ENCODE measurements around the gene NUP98.

Gene NUP98

GRCh38 chr11:3810446-3810845 lies 13.1 kb upstream of the NUP98 start:
- H3K18ac ChIP-seq (ENCODE audit: low read length): no peak overlapping the region
- no peak overlapping the region for H3K4me3 ChIP-seq (ENCODE audit: low read length)
- no peaks in the 10 kb centered on the region for H3K4me1 ChIP-seq (ENCODE audit: control insufficient read depth, low read depth, low read length)
- WGBS (ENCODE audit: extremely low coverage, insufficient coverage, low lambda C conversion rate): no CpG with 5 or more reads among the region's 3 CpGs
- no peak overlapping the region for H3K27ac ChIP-seq (ENCODE audit: low read depth, low read length)
- H2BK5ac ChIP-seq (ENCODE audit: low read length): no peak overlapping the region
- H4K5ac ChIP-seq (ENCODE audit: low read length): no peak overlapping the region
- H3K4ac ChIP-seq (ENCODE audit: low read depth, low read length): no peak overlapping the region
- no peaks in the 10 kb centered on the region for H3K27me3 ChIP-seq (ENCODE audit: insufficient read depth, low read length, poor library complexity)
- H3K23ac ChIP-seq (ENCODE audit: low read length): no peak overlapping the region
- no peaks in the 10 kb centered on the region for H3K36me3 ChIP-seq (ENCODE audit: control insufficient read depth, insufficient read depth, low read length)
- no peaks in the 10 kb centered on the region for H3K79me2 ChIP-seq (ENCODE audit: control insufficient read depth, insufficient read depth, low read length)
- H4K8ac ChIP-seq (ENCODE audit: low read depth, low read length): no peak overlapping the region
- H3K56ac ChIP-seq (ENCODE audit: low read length): no peak overlapping the region
- H2BK120ac ChIP-seq (ENCODE audit: low read depth, low read length): no peak overlapping the region
- no peak overlapping the region for H3K4me2 ChIP-seq (ENCODE audit: low read length)
- H3K9ac ChIP-seq (ENCODE audit: low read length): no peak overlapping the region
- peaks cover 2% of the 10 kb centered on the region for H3K79me1 ChIP-seq (ENCODE audit: low read length)
- DNase-seq: no peak
- H2AK5ac ChIP-seq (ENCODE audit: low read length): no peak overlapping the region
- H2BK15ac ChIP-seq (replicated peaks; ENCODE audit: low read depth): no peak overlapping the region

GRCh38 chr11:3809624-3809928 lies 12.2 kb upstream of the NUP98 start:
- Histone ChIP-seq H3K4me1 (ENCODE audit: control insufficient read depth, low read depth, low read length) (no peaks in the 10 kb centered on the region), H3K4me2 (ENCODE audit: low read length) (no peak overlapping the region), H2BK120ac (ENCODE audit: low read depth, low read length) (no peak overlapping the region), H3K79me1 (ENCODE audit: low read length) (peaks cover 2% of the 10 kb centered on the region), H2BK15ac (replicated peaks; ENCODE audit: low read depth) (no peak overlapping the region), H3K79me2 (ENCODE audit: control insufficient read depth, insufficient read depth, low read length) (no peaks in the 10 kb centered on the region), H3K4ac (ENCODE audit: low read depth, low read length) (no peak overlapping the region), H3K18ac (ENCODE audit: low read length) (no peak overlapping the region), H3K27ac (ENCODE audit: low read depth, low read length) (no peak overlapping the region), H3K23ac (ENCODE audit: low read length) (no peak overlapping the region), H3K9ac (ENCODE audit: low read length) (peak overlapping the region; percentile 4), H3K4me3 (ENCODE audit: low read length) (no peak overlapping the region), H2AK5ac (ENCODE audit: low read length) (no peak overlapping the region), H2BK5ac (ENCODE audit: low read length) (no peak overlapping the region), H3K27me3 (ENCODE audit: insufficient read depth, low read length, poor library complexity) (no peaks in the 10 kb centered on the region), H3K56ac (ENCODE audit: low read length) (no peak overlapping the region), H3K36me3 (ENCODE audit: control insufficient read depth, insufficient read depth, low read length) (no peaks in the 10 kb centered on the region), H4K8ac (ENCODE audit: low read depth, low read length) (no peak overlapping the region), H4K5ac (ENCODE audit: low read length) (no peak overlapping the region)
- no CpG with 5 or more reads among the region's 1 CpG for WGBS (ENCODE audit: extremely low coverage, insufficient coverage, low lambda C conversion rate)
- DNase-seq: peak; percentile 27

- Histone ChIP-seq H3K79me2 (ENCODE audit: control insufficient read depth, insufficient read depth, low read length) (no peaks in the 10 kb centered on the region), H3K36me3 (ENCODE audit: control insufficient read depth, insufficient read depth, low read length) (no peaks in the 10 kb centered on the region), H3K18ac (ENCODE audit: low read length) (no peak overlapping the region), H3K4ac (ENCODE audit: low read depth, low read length) (peak overlapping the region; percentile 8), H2BK5ac (ENCODE audit: low read length) (no peak overlapping the region), H3K56ac (ENCODE audit: low read length) (peak overlapping the region; percentile 94), H3K79me1 (ENCODE audit: low read length) (peaks cover 2% of the 10 kb centered on the region), H3K9ac (ENCODE audit: low read length) (peak overlapping the region; percentile 82), H3K4me1 (ENCODE audit: control insufficient read depth, low read depth, low read length) (no peaks in the 10 kb centered on the region), H3K27ac (ENCODE audit: low read depth, low read length) (no peak overlapping the region), H3K4me3 (ENCODE audit: low read length) (peak overlapping the region; percentile 71), H3K27me3 (ENCODE audit: insufficient read depth, low read length, poor library complexity) (no peaks in the 10 kb centered on the region), H2BK15ac (replicated peaks; ENCODE audit: low read depth) (no peak overlapping the region), H2AK5ac (ENCODE audit: low read length) (no peak overlapping the region), H3K23ac (ENCODE audit: low read length) (no peak overlapping the region), H3K4me2 (ENCODE audit: low read length) (peak overlapping the region; percentile 58), H4K8ac (ENCODE audit: low read depth, low read length) (no peak overlapping the region), H4K5ac (ENCODE audit: low read length) (no peak overlapping the region), H2BK120ac (ENCODE audit: low read depth, low read length) (no peak overlapping the region)
- peak; percentile 83 for DNase-seq
- no CpG with 5 or more reads among the region's 5 CpGs for WGBS (ENCODE audit: extremely low coverage, insufficient coverage, low lambda C conversion rate)
Observed at GRCh38 chr11:3808861-3809623, 11.7 kb upstream of the NUP98 start.

- peak within 1 kb of the TSS; percentile 4 for H3K27ac ChIP-seq (ENCODE audit: low read depth, low read length)
- DNase-seq: peak; percentile 92
- no peaks in the 10 kb centered on the region for H3K79me2 ChIP-seq (ENCODE audit: control insufficient read depth, insufficient read depth, low read length)
- H3K4me2 ChIP-seq (ENCODE audit: low read length): peak within 1 kb of the TSS; percentile 58
- H2AK5ac ChIP-seq (ENCODE audit: low read length): no peak within 1 kb of the TSS
- no peaks in the 10 kb centered on the region for H3K36me3 ChIP-seq (ENCODE audit: control insufficient read depth, insufficient read depth, low read length)
- no peak within 1 kb of the TSS for H3K18ac ChIP-seq (ENCODE audit: low read length)
- H3K79me1 ChIP-seq (ENCODE audit: low read length): peaks cover 2% of the 10 kb centered on the region
- no peak within 1 kb of the TSS for H2BK5ac ChIP-seq (ENCODE audit: low read length)
- no peak within 1 kb of the TSS for H2BK15ac ChIP-seq (replicated peaks; ENCODE audit: low read depth)
- no peak within 1 kb of the TSS for H4K8ac ChIP-seq (ENCODE audit: low read depth, low read length)
- peak within 1 kb of the TSS; percentile 88 for H3K4me3 ChIP-seq (ENCODE audit: low read length)
- no CpG with 5 or more reads among the region's 55 CpGs for WGBS (ENCODE audit: extremely low coverage, insufficient coverage, low lambda C conversion rate)
- no peak within 1 kb of the TSS for H4K5ac ChIP-seq (ENCODE audit: low read length)
- H2BK120ac ChIP-seq (ENCODE audit: low read depth, low read length): no peak within 1 kb of the TSS
- H3K4ac ChIP-seq (ENCODE audit: low read depth, low read length): peak within 1 kb of the TSS; percentile 8
- no peak within 1 kb of the TSS for H3K23ac ChIP-seq (ENCODE audit: low read length)
- peak within 1 kb of the TSS; percentile 94 for H3K56ac ChIP-seq (ENCODE audit: low read length)
- no peaks in the 10 kb centered on the region for H3K27me3 ChIP-seq (ENCODE audit: insufficient read depth, low read length, poor library complexity)
- peak within 1 kb of the TSS; percentile 87 for H3K9ac ChIP-seq (ENCODE audit: low read length)
- H3K4me1 ChIP-seq (ENCODE audit: control insufficient read depth, low read depth, low read length): no peaks in the 10 kb centered on the region
Observed at GRCh38 chr11:3807909-3808860, 10.8 kb upstream of the NUP98 start, which contains the start of gene PGAP2. Gene PGAP2 (plus strand): TSS chr11:3808560. CDS start chr11:3811260, 2,700 bp downstream.

- Histone ChIP-seq H2AK5ac (ENCODE audit: low read length) (no peak overlapping the region), H3K18ac (ENCODE audit: low read length) (no peak overlapping the region), H3K4me2 (ENCODE audit: low read length) (no peak overlapping the region), H4K8ac (ENCODE audit: low read depth, low read length) (no peak overlapping the region), H4K5ac (ENCODE audit: low read length) (no peak overlapping the region), H3K4ac (ENCODE audit: low read depth, low read length) (no peak overlapping the region), H3K9ac (ENCODE audit: low read length) (no peak overlapping the region), H3K79me1 (ENCODE audit: low read length) (no peaks in the 10 kb centered on the region), H2BK120ac (ENCODE audit: low read depth, low read length) (no peak overlapping the region), H3K4me1 (ENCODE audit: control insufficient read depth, low read depth, low read length) (no peaks in the 10 kb centered on the region), H3K23ac (ENCODE audit: low read length) (no peak overlapping the region), H2BK15ac (replicated peaks; ENCODE audit: low read depth) (no peak overlapping the region), H3K27me3 (ENCODE audit: insufficient read depth, low read length, poor library complexity) (no peaks in the 10 kb centered on the region), H3K36me3 (ENCODE audit: control insufficient read depth, insufficient read depth, low read length) (no peaks in the 10 kb centered on the region), H3K4me3 (ENCODE audit: low read length) (no peak overlapping the region), H3K79me2 (ENCODE audit: control insufficient read depth, insufficient read depth, low read length) (no peaks in the 10 kb centered on the region), H3K56ac (ENCODE audit: low read length) (no peak overlapping the region), H2BK5ac (ENCODE audit: low read length) (no peak overlapping the region), H3K27ac (ENCODE audit: low read depth, low read length) (no peak overlapping the region)
- WGBS (ENCODE audit: extremely low coverage, insufficient coverage, low lambda C conversion rate): no CpG with 5 or more reads among the region's 11 CpGs
- DNase-seq: peak; percentile 21
Observed at GRCh38 chr11:3803726-3804495, 6.6 kb upstream of the NUP98 start.
